ENCODE results near the gene CLTC. TPM values are rescaled to one million over a fixed set of nuclear protein-coding genes. Genes with fewer than 3 reads are reported as not detected.

The CLTC gene
- total RNA-seq, 1 experiment from 2014 or later, result 269 TPM

- BruUV-seq (replicated peaks), result no TSS peak
- H4K20me1 ChIP-seq (ENCODE audit: low read length), result peaks cover 60% of the 10 kb centered on the region
- peak overlapping the region; percentile 67 for H3K27ac ChIP-seq (ENCODE audit: low read length)
- no peaks in the 10 kb centered on the region for H3K9me2 ChIP-seq (replicated peaks; ENCODE audit: low read length)
- no peaks in the 10 kb centered on the region for H3F3A ChIP-seq (ENCODE audit: low read length, unreplicated experiment)
- peak overlapping the region; percentile 65 for H2AFZ ChIP-seq (ENCODE audit: low read length)
- H3K4me2 ChIP-seq (ENCODE audit: low read length), result peak overlapping the region; percentile 90
- peaks cover 10% of the 10 kb centered on the region; the same call in 1 of the 2 replicates for H3K36me3 ChIP-seq (ENCODE audit: low read depth, low read length)
- no peak; the same call in 1 of the 2 replicates for ATAC-seq
- peak overlapping the region; percentile 76 for H3K4me3 ChIP-seq (ENCODE audit: low read length)
- peaks cover 97% of the 10 kb centered on the region for H3K79me2 ChIP-seq (ENCODE audit: low read length)
- H3K4me1 ChIP-seq (ENCODE audit: insufficient read depth, low read length), result peaks cover 32% of the 10 kb centered on the region
- ChIA-PET POLR2A (ENCODE audit: unreplicated experiment) (interaction anchor here (0.5 to 1.5 kb wide), 3 partner anchors 90 to 216 kb away, joined by 5 to 12 read pairs (median 7); no protein-coding TSS in a partner anchor), CTCF (no interaction called here)
- intact Hi-C loops (cut with micrococcal nuclease), result loop anchor here (1.0 to 2.0 kb wide), 2 partner anchors 89 to 145 kb away; partner anchors contain the start of gene CLTC
- no peak for DNase-seq
- H3K27me3 ChIP-seq (ENCODE audit: low read length), result no peaks in the 10 kb centered on the region
- peak overlapping the region; percentile 95 for H3K9ac ChIP-seq (ENCODE audit: low read length)
- no peaks in the 10 kb centered on the region for H3K9me3 ChIP-seq (ENCODE audit: low read length)
- TF ChIP-seq CTCF (conservative IDR thresholded peaks at IDR 0.05; ENCODE audit: low read depth, low read length) (no peak), EZH2 (IDR thresholded peaks at IDR 0.05; ENCODE audit: low read length, unreplicated experiment) (no peak), EZH2phosphoT487 (IDR thresholded peaks at IDR 0.05; ENCODE audit: borderline replicate concordance, low read length) (no peak)
Measured at GRCh38 chr17:59707971-59708430, 88.3 kb downstream of the CLTC start.

- H3K36me3 ChIP-seq (ENCODE audit: low read depth, low read length), result no peaks in the 10 kb centered on the region
- no peak overlapping the region for H3K4me3 ChIP-seq (ENCODE audit: low read length)
- ChIA-PET POLR2A (ENCODE audit: unreplicated experiment) (no interaction called here), CTCF (no interaction called here)
- no peak for ATAC-seq
- H3K9me3 ChIP-seq (ENCODE audit: low read length), result no peaks in the 10 kb centered on the region
- no peak overlapping the region for H3K4me2 ChIP-seq (ENCODE audit: low read length)
- peaks cover 34% of the 10 kb centered on the region for H4K20me1 ChIP-seq (ENCODE audit: low read length)
- peaks cover 96% of the 10 kb centered on the region for H3K79me2 ChIP-seq (ENCODE audit: low read length)
- intact Hi-C loops (cut with micrococcal nuclease), result no loop called here
- H2AFZ ChIP-seq (ENCODE audit: low read length), result no peak overlapping the region
- H3K27me3 ChIP-seq (ENCODE audit: low read length), result no peaks in the 10 kb centered on the region
- peaks cover 18% of the 10 kb centered on the region for H3K4me1 ChIP-seq (ENCODE audit: insufficient read depth, low read length)
- no peak for DNase-seq
- no peak overlapping the region for H3K27ac ChIP-seq (ENCODE audit: low read length)
- BruUV-seq (replicated peaks), result no TSS peak
- H3K9ac ChIP-seq (ENCODE audit: low read length), result no peak overlapping the region
- H3F3A ChIP-seq (ENCODE audit: low read length, unreplicated experiment), result no peaks in the 10 kb centered on the region
- TF ChIP-seq CTCF (conservative IDR thresholded peaks at IDR 0.05; ENCODE audit: low read depth, low read length), result no peak
- no peak for TF ChIP-seq EZH2 (IDR thresholded peaks at IDR 0.05; ENCODE audit: low read length, unreplicated experiment)
- TF ChIP-seq EZH2phosphoT487 (IDR thresholded peaks at IDR 0.05; ENCODE audit: borderline replicate concordance, low read length), result no peak
- H3K9me2 ChIP-seq (replicated peaks; ENCODE audit: low read length), result no peaks in the 10 kb centered on the region
Measured at GRCh38 chr17:59711936-59712335, 92.2 kb downstream of the CLTC start.

- peaks cover 18% of the 10 kb centered on the region for H3K4me1 ChIP-seq (ENCODE audit: insufficient read depth, low read length)
- H3K36me3 ChIP-seq (ENCODE audit: low read depth, low read length), result no peaks in the 10 kb centered on the region
- intact Hi-C loops (cut with micrococcal nuclease), result no loop called here
- H3K27ac ChIP-seq (ENCODE audit: low read length), result no peak overlapping the region
- H3K9me2 ChIP-seq (replicated peaks; ENCODE audit: low read length), result no peaks in the 10 kb centered on the region
- peaks cover 99% of the 10 kb centered on the region for H3K79me2 ChIP-seq (ENCODE audit: low read length)
- no peak for TF ChIP-seq EZH2 (IDR thresholded peaks at IDR 0.05; ENCODE audit: low read length, unreplicated experiment)
- no peak for TF ChIP-seq EZH2phosphoT487 (IDR thresholded peaks at IDR 0.05; ENCODE audit: borderline replicate concordance, low read length)
- H4K20me1 ChIP-seq (ENCODE audit: low read length), result peaks cover 34% of the 10 kb centered on the region
- H2AFZ ChIP-seq (ENCODE audit: low read length), result no peak overlapping the region
- DNase-seq (no peak), ATAC-seq (no peak)
- H3K9me3 ChIP-seq (ENCODE audit: low read length), result no peaks in the 10 kb centered on the region
- H3K4me3 ChIP-seq (ENCODE audit: low read length), result no peak overlapping the region
- ChIA-PET CTCF (no interaction called here), POLR2A (ENCODE audit: unreplicated experiment) (no interaction called here)
- BruUV-seq (replicated peaks), result no TSS peak
- H3F3A ChIP-seq (ENCODE audit: low read length, unreplicated experiment), result no peaks in the 10 kb centered on the region
- no peak overlapping the region for H3K9ac ChIP-seq (ENCODE audit: low read length)
- no peak overlapping the region for H3K4me2 ChIP-seq (ENCODE audit: low read length)
- H3K27me3 ChIP-seq (ENCODE audit: low read length), result no peaks in the 10 kb centered on the region
Measured at GRCh38 chr17:59712862-59713261, 93.2 kb downstream of the CLTC start.

Data from PC-3 (cell line).